HG02798 (cell line): ENCODE measurements around the gene WFS1.

Source experiments
- ATAC-seq: cut with Tn5 transposase; IDR thresholded peaks from one replicate; pipeline ENCODE4 v1.9.1; 2021; ENCODE audit warnings: mild to moderate bottlenecking; ENCODE audit not compliant: unreplicated experiment, poor library complexity

Gene WFS1

DNA sequence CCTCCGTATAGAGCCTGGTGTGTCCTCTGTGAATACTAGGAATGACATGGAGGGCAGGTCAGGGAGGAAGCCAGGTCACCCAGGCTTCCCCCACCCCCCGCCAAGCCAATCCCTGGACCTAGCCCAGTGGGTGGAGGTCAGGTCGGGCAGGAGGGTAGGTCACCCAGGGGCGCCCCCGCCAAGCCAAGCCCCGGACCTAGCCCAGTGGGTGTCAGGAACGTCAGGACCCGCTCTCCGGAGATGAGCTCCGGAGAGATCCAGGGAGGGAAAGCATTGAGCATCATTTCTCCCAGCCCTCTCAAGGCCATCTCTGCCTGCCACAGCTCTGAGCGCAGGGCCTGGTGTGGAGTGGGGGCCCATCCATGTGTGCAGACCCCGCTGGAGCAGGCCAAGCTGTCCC lies 48.6 kb downstream of the WFS1 start:
- no peak for ATAC-seq

DNA sequence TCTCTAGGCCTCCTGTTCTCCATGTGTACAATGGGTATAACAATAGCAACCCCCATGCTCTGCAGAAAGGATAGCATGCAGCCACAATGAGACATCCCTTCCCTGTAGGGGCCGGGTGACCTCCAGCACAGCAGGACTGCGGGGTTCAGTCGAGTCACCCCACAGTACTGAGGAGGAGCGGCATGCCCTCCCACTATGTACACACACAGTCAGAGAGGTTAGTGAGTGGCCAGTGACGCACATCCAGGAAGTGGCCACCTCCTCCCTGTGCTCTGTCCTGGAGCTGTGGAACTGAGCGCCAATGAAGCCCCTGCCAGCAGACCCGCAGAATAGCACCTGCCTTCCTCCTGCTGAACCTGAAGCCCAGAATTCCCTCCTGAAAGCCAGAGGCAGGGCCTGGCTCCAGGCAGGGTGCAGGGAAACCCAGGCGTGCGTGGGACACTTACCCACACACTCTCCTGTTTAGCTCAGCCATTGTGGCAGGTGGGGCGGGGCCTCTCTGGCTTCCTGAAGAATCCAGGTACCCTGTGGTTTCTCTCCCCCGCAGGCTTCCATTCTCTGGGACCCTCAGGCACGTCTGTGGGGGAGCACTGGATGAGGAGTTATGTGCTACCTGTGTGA lies 50.0 kb downstream of the WFS1 start:
- no peak for ATAC-seq

- ATAC-seq, result no peak
Observed at GRCh38 chr4:6320663-6321062, 51.0 kb downstream of the WFS1 start.

- ATAC-seq, result no peak
Observed at GRCh38 chr4:6321361-6321760, 51.7 kb downstream of the WFS1 start.

DNA sequence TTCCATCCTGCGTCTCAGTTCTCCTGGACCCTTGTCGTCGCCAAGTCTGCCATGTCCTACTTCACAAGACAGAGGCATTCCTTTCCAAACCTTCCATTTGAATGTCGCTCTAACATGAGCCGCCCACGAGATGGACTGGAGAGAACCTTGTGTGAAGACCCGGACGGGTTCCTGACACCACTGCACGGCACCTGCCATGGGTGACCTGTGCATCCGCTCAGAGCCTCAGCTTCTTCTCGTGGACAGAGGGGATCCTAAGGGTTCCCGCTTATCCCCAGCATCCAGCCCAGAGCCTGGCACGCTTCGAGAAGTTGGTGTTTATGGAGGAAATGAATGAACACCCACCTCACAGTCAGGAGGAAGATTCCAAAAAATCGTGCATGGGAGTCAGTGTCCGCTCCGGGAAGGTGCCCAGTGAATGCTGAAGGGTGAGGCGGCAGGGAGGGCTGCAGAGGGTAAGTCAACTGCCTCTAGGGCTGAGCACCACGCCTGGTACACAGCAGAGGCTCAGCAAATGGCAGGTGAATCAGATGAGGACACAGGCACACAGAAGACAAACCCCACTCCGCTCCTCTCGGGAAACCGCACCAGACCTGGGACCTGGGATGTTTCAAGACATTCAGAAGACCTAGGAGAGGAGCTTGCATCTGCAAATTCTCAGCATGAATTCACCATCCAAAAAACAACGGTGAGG lies 52.6 kb downstream of the WFS1 start:
- no peak for ATAC-seq

GRCh38 chr4:6322761-6323566 lies 53.3 kb downstream of the WFS1 start:
- no peak for ATAC-seq

- ATAC-seq, result no peak
Observed at GRCh38 chr4:6324461-6324998, 54.9 kb downstream of the WFS1 start.

DNA sequence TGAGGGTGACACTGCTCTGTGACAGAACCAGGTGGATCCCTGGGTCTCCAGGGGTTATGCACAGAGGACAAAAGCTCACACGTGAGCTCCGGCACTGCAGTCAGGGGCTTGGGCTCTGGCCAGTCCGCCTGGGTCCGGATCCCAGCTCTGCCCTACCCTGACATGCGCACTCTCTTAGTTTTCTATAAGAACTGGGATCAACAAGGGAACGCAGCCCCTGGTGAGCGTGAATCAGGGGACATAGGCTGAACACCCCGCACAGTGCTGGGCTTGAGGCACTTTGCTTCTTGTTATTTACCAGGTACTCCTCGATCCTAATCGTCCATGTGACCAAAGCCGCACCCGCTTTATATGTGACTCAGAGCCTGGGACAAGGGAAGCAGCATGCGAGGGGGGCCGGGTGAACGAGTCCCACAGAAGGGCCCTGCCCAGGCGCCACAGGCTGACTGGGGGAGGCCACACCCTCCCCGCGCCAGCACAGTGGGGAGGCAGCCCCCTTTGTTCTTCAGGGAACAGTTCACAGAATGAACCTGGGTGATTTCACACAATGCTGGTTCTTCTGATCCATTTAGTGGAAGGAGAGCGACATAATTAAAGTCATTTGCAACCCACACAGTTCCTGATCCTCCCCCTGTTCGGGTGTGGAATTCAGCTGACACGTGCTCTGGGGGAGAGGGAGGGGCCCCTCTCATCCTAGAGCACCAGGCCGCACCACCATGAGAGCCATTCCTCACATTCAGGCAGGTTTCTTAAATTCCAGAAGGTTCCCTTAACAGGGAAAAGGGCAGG lies 55.5 kb downstream of the WFS1 start:
- no peak for ATAC-seq

DNA sequence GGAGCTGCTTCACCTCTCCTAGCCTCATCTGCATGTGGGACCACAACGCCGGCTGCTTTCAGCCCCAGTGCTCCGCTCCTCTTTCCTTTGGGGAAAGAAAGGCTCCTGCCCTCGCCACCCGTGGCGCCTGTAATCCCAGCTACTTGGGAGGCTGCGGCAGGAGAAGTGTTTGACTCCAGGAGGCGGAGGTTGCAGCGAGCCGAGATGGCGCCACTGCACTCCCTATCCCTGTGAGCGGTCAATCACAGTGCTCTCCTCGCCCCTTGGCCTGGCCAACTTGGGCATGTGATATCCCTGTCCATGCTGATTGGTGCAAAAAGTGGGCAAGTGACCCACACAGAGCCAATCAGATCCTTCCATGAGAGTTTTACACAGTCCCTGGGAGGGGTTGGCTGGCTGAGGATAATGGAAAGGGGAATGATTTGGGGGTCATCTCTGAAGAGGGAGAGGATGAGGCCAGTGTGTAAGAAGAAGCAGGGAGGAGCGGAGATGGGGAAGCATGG lies 56.2 kb downstream of the WFS1 start:
- no peak for ATAC-seq

- ATAC-seq, result no peak
Observed at GRCh38 chr4:6326312-6327060, 56.8 kb downstream of the WFS1 start.

GRCh38 chr4:6327220-6327917 lies 57.7 kb downstream of the WFS1 start:
- peak; percentile 68 for ATAC-seq

DNA sequence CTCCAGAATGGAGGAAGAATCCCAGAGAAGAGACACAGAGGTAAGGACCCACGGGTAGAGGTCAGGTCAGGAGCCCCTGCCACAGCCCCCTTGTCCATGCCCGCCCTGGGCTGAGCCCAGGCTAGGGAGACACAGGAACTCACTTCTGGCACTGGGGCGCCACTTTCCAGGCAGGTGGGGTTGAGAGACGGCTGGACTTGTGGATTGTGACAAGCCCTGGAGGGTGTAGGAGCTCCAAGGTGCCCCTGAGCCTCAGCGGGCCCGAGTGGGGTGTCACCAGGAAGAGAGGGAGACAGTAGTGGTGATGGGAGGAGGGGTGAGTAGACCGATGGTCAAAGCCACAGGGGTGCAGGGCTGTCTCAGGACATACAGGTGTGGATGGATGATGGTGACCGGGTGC lies 58.9 kb downstream of the WFS1 start:
- ATAC-seq, result no peak

DNA sequence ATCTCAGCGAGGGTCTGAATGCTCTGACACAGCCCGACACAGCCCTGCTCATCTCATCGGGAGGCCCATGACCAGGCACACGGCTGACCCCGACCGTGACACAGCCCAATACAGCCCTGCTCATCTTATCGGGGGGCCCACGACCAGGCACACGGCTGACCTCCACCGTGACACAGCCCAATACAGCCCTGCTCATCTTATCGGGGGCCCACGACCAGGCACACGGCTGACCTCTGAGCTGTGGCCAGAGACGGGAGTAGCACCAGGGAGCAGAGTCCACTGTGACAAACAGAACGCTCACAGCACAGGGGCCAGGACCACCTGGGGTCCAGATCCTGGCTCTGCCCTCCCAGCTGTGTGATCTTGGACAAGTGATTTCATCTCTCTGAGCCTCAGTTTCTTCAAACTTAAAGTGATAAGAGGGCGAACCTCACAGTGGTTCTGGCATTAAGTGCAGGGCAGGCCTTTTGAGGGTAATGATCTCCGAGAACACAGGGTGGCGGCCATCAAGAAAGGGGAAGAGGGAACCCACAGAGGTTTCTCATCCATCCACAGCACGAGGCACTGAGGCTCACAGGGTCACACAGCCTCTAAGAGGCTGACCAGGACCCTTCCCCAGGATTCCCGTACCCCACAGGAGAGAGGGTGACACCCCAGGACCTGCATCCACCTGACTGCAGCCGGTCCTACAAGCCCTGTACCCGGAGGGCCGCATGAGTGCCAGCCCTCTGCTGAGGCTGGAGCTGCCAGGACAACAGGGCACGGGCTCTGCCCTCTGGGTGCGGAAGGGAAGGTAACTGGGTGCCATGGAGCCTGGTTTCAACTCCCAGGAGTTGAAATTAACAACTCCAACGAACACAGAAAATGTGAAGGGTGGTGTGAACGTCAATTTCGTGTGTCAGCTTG lies 60.1 kb downstream of the WFS1 start:
- no peak for ATAC-seq

- ATAC-seq, result no peak
Observed at GRCh38 chr4:6330384-6330767, 60.7 kb downstream of the WFS1 start.

DNA sequence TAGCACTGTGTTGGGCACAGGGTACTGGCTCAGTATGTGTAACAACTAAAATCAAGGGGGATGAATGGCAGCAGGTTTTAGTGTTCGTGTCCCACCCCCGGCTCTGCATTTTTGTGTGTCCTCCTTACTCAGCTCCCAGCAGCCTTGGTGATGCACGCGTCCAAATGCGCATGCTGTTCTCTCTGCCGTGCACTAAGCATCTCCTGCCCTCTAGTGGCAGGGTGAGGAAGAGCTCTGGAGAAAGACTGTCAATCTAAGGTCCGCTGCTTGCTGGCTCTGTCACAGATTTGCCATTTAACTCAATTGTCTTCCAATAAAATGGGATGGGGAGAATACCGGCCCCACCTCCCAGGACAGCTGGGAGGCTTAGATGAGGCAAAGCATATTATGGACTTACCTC lies 61.4 kb downstream of the WFS1 start:
- no peak for ATAC-seq

GRCh38 chr4:6331468-6331867 lies 61.8 kb downstream of the WFS1 start:
- no peak for ATAC-seq

DNA sequence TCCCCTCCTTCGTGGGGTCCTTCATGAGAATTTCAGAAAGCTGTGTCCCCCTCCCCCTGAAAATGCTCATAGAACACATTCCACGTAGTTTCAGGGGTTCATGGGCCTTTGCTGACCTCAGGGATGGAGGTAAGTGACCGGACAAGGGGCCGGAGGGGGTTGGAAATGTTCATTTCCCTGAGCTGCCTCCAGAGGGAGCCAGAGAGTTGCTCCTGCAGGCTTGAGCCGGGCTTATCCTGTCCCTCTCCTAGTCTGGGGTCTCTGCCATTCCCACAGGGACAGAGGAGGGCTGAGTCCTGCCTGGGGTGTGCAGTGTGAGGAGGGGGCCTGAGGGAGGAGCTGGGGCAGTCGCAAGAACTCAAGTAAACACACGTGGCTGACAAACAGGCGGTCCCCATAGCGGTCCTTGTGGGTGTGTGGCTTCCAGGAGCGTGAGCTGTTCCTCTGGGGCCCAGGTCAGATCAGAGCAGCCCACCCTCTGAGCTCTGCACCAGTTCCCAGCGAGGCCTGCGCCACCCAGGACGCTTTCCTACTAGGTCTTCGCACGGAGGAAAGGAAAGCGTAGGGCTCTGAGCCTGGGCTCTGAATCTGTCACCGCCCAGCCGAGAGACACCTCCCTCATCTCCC lies 62.5 kb downstream of the WFS1 start:
- ATAC-seq, result no peak

GRCh38 chr4:6332669-6333050 lies 63.0 kb downstream of the WFS1 start:
- no peak for ATAC-seq
